GM23338 (cell line): Measurements from ENCODE around the gene HGD.

Experiments used
- CREB1 ChIP-seq: fragments of 250-450 bp; sonication (Bioruptor Pico); IDR thresholded peaks from 2 replicates; pipeline ENCODE4 v1.5.0; 2020; ENCODE audit warnings: low read depth, mild to moderate bottlenecking, moderate library complexity
- CTCF ChIP-seq, 2 experiments: fragments of 200-600 bp in 1 of 2; sonication (generic) in 1 of 2; conservative IDR thresholded peaks; 2 replicates each; pipeline versions ENCODE4 v1.5.1 to v1.6.1; 2016 to 2017; ENCODE audit warnings: antibody characterized with exemption in 2 of 2, low read depth in 2 of 2, mild to moderate bottlenecking in 2 of 2, moderate library complexity in 1 of 2
- EZH2 ChIP-seq: fragments of 200-600 bp; sonication (generic); IDR thresholded peaks from one replicate; pipeline ENCODE4 v1.8.0; 2017; ENCODE audit warnings: antibody characterized with exemption, mild to moderate bottlenecking, low read depth; ENCODE audit not compliant: unreplicated experiment
- EZH2phosphoT487 ChIP-seq: fragments of 200-600 bp; sonication (generic); IDR thresholded peaks from one replicate; pipeline ENCODE4 v1.8.1; 2018; ENCODE audit warnings: antibody characterized with exemption; ENCODE audit not compliant: unreplicated experiment
- JUNB ChIP-seq: IDR thresholded peaks from one replicate; pipeline ENCODE4 v1.6.1; 2016; ENCODE audit warnings: antibody characterized with exemption; ENCODE audit not compliant: unreplicated experiment
- NANOG ChIP-seq: IDR thresholded peaks from 2 replicates; pipeline ENCODE4 v1.6.1; 2016; ENCODE audit warnings: antibody characterized with exemption, borderline replicate concordance
- POLR2AphosphoS5 ChIP-seq: IDR thresholded peaks from 2 replicates; pipeline ENCODE4 v1.6.1; 2016; ENCODE audit warnings: antibody characterized with exemption, low read depth
- ZNF114 ChIP-seq: fragments of 250-450 bp; sonication (Bioruptor Pico); IDR thresholded peaks from 2 replicates; pipeline ENCODE4 v1.5.0; 2020; ENCODE audit warnings: mild to moderate bottlenecking, moderate library complexity
- ZNF331 ChIP-seq: fragments of 250-450 bp; sonication (Bioruptor Pico); IDR thresholded peaks from 2 replicates; pipeline ENCODE4 v1.5.0; 2020; ENCODE audit warnings: low read depth, mild to moderate bottlenecking, moderate library complexity
- TF ChIP-seq, protein P1 (sequence below): IDR thresholded peaks from one replicate; pipeline ENCODE4 v1.6.1; 2018; ENCODE audit warnings: antibody characterized with exemption; ENCODE audit not compliant: unreplicated experiment
- TF ChIP-seq, protein P2 (sequence below): IDR thresholded peaks from 2 replicates; pipeline ENCODE4 v1.6.1; 2016; ENCODE audit warnings: antibody characterized with exemption
- TF ChIP-seq, protein P3 (sequence below): fragments of 250-450 bp; sonication (Bioruptor Pico); IDR thresholded peaks from 2 replicates; pipeline ENCODE4 v1.5.0; 2020; ENCODE audit warnings: mild to moderate bottlenecking, moderate library complexity

DNA sequence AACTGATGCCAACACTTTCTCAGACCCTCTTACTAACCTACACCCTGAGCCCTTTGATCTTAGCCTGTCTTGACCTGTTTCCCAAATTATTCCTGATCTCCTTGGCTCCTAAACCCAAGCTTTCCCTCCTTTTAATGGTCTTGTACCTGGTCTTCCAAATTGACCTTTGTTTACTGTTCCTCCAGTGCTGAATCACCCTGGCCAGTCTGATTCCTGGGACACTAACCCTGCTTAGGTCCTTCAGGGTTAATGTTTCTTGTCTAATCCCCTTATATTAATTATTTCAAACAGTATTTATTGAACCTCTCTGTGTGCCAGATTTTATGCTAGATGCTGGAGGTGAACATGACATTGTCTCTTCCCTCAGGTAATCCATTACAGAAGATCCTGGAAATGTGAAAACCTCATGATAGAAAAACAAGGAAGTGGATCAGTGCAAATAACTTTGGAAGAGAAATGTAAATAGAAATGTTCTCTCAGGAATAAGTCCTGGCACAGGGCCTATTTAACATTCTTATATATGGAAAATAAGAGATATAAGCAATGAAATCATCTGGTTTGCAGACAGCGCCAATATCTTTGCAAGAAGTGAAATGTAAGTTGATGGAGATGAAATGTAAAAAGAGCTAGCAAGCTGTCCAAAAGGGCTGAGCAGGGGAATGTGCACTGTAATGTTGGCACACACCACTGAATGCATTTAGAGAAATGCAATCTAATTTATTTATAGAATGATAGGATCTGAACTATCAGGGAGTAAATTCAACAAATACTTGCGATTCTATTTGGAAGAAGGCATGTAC is 20.7 kb downstream of the HGD start:
- TF ChIP-seq, protein P1, sequence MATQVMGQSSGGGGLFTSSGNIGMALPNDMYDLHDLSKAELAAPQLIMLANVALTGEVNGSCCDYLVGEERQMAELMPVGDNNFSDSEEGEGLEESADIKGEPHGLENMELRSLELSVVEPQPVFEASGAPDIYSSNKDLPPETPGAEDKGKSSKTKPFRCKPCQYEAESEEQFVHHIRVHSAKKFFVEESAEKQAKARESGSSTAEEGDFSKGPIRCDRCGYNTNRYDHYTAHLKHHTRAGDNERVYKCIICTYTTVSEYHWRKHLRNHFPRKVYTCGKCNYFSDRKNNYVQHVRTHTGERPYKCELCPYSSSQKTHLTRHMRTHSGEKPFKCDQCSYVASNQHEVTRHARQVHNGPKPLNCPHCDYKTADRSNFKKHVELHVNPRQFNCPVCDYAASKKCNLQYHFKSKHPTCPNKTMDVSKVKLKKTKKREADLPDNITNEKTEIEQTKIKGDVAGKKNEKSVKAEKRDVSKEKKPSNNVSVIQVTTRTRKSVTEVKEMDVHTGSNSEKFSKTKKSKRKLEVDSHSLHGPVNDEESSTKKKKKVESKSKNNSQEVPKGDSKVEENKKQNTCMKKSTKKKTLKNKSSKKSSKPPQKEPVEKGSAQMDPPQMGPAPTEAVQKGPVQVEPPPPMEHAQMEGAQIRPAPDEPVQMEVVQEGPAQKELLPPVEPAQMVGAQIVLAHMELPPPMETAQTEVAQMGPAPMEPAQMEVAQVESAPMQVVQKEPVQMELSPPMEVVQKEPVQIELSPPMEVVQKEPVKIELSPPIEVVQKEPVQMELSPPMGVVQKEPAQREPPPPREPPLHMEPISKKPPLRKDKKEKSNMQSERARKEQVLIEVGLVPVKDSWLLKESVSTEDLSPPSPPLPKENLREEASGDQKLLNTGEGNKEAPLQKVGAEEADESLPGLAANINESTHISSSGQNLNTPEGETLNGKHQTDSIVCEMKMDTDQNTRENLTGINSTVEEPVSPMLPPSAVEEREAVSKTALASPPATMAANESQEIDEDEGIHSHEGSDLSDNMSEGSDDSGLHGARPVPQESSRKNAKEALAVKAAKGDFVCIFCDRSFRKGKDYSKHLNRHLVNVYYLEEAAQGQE: no peak
- no peak for TF ChIP-seq POLR2AphosphoS5
- TF ChIP-seq CTCF (conservative IDR thresholded peaks at IDR 0.05; ENCODE audit: low read depth in 2 of 2): no peak
- TF ChIP-seq ZNF114 (CRISPR knock-in tag): no peak
- TF ChIP-seq NANOG: no peak
- no peak for TF ChIP-seq EZH2
- TF ChIP-seq, protein P2, sequence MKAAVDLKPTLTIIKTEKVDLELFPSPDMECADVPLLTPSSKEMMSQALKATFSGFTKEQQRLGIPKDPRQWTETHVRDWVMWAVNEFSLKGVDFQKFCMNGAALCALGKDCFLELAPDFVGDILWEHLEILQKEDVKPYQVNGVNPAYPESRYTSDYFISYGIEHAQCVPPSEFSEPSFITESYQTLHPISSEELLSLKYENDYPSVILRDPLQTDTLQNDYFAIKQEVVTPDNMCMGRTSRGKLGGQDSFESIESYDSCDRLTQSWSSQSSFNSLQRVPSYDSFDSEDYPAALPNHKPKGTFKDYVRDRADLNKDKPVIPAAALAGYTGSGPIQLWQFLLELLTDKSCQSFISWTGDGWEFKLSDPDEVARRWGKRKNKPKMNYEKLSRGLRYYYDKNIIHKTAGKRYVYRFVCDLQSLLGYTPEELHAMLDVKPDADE: no peak
- TF ChIP-seq EZH2phosphoT487: no peak
- TF ChIP-seq, protein P3, sequence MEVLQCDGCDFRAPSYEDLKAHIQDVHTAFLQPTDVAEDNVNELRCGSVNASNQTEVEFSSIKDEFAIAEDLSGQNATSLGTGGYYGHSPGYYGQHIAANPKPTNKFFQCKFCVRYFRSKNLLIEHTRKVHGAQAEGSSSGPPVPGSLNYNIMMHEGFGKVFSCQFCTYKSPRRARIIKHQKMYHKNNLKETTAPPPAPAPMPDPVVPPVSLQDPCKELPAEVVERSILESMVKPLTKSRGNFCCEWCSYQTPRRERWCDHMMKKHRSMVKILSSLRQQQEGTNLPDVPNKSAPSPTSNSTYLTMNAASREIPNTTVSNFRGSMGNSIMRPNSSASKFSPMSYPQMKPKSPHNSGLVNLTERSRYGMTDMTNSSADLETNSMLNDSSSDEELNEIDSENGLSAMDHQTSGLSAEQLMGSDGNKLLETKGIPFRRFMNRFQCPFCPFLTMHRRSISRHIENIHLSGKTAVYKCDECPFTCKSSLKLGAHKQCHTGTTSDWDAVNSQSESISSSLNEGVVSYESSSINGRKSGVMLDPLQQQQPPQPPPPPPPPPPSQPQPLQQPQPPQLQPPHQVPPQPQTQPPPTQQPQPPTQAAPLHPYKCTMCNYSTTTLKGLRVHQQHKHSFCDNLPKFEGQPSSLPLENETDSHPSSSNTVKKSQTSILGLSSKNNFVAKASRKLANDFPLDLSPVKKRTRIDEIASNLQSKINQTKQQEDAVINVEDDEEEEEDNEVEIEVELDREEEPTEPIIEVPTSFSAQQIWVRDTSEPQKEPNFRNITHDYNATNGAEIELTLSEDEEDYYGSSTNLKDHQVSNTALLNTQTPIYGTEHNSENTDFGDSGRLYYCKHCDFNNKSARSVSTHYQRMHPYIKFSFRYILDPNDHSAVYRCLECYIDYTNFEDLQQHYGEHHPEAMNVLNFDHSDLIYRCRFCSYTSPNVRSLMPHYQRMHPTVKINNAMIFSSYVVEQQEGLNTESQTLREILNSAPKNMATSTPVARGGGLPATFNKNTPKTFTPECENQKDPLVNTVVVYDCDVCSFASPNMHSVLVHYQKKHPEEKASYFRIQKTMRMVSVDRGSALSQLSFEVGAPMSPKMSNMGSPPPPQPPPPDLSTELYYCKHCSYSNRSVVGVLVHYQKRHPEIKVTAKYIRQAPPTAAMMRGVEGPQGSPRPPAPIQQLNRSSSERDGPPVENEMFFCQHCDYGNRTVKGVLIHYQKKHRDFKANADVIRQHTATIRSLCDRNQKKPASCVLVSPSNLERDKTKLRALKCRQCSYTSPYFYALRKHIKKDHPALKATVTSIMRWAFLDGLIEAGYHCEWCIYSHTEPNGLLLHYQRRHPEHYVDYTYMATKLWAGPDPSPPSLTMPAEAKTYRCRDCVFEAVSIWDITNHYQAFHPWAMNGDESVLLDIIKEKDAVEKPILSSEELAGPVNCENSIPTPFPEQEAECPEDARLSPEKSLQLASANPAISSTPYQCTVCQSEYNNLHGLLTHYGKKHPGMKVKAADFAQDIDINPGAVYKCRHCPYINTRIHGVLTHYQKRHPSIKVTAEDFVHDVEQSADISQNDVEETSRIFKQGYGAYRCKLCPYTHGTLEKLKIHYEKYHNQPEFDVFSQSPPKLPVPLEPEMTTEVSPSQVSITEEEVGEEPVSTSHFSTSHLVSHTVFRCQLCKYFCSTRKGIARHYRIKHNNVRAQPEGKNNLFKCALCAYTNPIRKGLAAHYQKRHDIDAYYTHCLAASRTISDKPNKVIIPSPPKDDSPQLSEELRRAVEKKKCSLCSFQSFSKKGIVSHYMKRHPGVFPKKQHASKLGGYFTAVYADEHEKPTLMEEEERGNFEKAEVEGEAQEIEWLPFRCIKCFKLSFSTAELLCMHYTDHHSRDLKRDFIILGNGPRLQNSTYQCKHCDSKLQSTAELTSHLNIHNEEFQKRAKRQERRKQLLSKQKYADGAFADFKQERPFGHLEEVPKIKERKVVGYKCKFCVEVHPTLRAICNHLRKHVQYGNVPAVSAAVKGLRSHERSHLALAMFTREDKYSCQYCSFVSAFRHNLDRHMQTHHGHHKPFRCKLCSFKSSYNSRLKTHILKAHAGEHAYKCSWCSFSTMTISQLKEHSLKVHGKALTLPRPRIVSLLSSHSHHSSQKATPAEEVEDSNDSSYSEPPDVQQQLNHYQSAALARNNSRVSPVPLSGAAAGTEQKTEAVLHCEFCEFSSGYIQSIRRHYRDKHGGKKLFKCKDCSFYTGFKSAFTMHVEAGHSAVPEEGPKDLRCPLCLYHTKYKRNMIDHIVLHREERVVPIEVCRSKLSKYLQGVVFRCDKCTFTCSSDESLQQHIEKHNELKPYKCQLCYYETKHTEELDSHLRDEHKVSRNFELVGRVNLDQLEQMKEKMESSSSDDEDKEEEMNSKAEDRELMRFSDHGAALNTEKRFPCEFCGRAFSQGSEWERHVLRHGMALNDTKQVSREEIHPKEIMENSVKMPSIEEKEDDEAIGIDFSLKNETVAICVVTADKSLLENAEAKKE (CRISPR knock-in tag): no peak
- no peak for TF ChIP-seq CREB1 (CRISPR knock-in tag)
- TF ChIP-seq ZNF331 (CRISPR knock-in tag): no peak
- no peak for TF ChIP-seq JUNB
